GM18519 (cell line): ENCODE data around the gene HSPB7.
"Not testable (repeated sequence)": the region's sequence is repeated elsewhere in the genome, so short reads cannot be mapped to it uniquely, and the experiment has no call there.

Source experiments
- ATAC-seq: cut with Tn5 transposase; IDR thresholded peaks from one replicate; pipeline ENCODE4 v1.9.1; 2021; ENCODE audit warnings: mild to moderate bottlenecking, moderate library complexity; ENCODE audit not compliant: unreplicated experiment, low FRiP score

HSPB7 gene

DNA sequence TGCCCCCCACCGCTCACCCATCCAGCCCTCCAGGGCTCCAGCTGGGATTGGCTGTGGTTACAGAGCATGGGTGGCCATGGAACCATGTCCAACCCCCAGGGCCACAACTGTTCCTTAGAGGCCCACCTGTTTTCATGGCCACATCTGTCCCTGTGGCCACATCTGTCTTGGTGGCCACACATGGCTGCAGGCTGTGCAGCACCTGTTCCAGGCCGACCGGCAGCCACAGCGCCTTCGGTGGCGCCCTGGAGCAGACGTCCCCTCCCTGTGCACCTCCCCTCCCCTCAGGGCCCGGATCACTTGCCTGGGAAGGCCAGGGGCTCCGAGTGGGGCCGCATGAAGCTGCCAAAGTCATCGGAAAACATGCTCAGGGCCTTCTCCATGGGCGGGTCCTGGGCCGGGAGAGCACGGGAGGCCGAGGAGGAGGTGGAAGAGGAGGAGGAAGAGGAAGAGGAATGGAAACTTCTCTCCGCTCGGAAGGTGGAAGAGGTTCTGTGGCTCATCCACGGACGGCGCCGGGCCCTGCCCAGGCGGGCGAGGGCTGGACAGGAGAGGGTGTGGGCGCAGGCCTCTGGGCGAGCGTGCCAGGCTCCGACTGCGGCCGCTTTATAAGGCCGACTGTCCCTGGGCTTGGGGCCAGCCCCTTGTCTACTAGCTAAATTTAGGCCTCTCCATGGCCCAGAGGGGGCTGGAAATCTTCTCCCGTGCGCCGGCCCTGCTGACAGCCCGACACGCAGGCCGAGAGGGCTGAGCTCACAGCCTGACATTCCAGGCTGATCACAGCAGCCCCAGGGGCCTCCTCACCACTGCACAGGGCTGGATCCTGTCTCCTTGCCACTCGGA is at the start of gene HSPB7:
Gene HSPB7 (minus strand): TSS at position 583 of the 843 bp plus-strand sequence. CDS start 80 bp downstream, at position 503.
- no peak for ATAC-seq

DNA sequence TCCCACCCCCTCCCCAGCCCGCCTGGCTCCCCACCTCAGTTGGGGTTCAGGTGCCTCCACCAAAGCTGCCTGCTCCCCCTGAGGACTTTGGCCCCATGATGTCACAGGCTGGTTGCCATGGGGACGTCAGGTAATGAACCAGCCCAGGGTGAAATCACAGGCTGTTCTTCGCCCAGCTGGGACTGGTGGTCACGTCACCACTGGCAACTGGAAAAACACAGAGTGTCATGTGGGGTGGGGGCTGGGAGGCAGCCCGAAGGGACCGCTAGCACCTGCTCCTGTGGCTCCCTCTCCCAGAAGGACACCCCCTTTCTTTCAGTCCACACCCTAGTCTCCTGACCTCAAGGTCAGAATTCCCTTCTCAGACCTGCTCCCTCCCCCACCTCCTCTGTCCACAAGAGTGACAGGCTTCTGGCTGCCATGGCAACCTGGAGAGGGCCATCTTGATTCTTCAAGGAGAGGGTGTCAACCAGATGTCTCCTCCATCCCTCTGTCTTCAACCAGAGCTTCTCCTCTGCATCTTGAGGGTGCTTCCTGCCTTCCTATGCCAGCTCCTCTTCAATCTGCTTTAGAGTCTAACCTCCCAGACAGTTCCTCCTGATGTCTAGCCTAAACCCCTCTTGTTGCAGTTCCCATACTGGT is 49.4 kb upstream of the HSPB7 start:
- no peak for ATAC-seq

DNA sequence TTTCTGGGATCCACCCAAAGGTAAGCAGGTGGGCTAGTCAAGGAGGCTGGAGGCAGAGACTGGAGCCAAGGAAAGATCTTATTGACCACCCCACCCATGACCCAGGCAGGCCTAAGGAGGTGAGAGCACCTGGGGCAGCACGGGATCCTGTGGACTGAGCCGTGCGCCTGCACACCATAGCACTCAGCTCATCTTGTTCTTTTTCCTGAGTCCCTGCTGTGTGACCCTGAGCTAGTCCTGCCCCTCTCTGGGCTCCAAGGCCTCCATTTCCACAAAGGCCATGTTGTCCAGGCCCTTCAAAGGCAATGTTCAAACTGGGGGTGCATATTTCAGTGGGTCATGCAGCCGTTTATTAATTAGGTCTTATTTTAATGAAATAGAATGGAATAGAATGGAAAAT is 48.4 kb upstream of the HSPB7 start:
- ATAC-seq, result no peak

DNA sequence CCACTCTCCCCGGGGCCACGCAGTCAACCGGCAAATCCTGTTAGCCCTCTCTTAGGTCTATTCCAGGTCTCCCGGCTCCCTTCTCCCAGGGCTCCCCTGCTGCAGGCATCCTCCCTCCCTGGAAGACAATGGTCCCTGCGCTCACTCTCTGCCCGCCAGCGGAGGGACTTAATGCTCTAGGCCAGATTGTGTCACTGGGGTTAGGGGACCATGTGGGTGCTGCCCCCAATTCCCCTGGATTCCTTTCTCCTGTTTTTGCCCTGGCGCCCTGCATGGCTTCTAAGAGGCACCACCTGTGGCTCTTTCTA is 47.4 kb upstream of the HSPB7 start:
- no peak for ATAC-seq

DNA sequence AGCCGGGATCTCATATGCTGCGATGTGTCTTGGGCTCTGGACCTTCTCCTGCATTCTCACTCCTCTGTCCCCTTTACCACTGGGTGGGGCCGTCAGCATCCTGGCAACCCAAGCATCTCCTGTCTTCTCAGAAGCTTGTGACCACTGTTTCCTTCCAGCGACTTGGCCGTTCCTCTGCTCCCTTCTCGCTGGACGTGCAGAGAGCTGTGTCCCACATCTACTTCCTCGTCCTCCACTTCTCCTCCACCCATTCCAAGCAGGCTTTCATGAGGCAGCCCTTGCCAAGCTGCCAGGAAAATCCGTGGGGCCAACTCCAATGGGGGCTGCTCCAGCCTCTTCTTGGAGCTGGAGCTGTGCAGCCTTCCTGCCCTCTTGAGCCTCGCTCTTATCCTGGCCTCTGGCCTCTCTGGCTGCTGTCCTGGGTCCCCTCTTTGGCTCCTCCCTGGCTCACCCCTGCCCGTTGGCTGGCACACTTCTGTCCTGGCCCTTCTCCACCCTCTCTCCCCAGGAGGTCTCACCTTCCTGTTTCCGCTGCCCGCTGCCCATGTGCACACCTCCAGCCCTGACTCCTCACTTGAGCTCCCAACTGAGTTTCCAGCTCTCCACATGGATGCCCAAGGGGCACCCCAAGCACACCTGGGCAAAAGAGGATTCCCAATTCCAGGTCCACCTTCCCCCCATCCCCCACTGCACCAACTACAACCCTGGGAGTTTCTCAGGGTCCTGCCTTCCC is 46.9 kb upstream of the HSPB7 start:
- ATAC-seq, result no peak

DNA sequence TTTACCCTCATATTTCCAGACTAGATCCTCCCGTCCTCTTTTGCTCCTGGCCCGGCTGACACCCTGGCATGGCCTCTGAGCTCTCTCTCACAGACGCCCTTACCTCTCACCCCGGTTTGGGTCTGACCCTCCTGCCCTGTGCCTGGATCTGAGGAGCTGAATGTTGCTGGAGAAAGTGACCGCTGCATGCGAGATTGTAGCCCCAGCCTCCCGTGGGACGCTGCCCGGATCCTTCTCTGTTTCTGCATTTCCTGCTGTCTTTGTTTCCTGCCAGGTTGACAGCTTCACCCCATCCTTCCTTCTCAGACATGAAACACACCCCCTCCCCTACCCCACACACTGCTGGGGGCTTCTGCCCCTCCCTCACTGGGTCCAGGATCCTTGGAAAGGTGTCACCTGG is 46.1 kb upstream of the HSPB7 start:
- ATAC-seq, result no peak

DNA sequence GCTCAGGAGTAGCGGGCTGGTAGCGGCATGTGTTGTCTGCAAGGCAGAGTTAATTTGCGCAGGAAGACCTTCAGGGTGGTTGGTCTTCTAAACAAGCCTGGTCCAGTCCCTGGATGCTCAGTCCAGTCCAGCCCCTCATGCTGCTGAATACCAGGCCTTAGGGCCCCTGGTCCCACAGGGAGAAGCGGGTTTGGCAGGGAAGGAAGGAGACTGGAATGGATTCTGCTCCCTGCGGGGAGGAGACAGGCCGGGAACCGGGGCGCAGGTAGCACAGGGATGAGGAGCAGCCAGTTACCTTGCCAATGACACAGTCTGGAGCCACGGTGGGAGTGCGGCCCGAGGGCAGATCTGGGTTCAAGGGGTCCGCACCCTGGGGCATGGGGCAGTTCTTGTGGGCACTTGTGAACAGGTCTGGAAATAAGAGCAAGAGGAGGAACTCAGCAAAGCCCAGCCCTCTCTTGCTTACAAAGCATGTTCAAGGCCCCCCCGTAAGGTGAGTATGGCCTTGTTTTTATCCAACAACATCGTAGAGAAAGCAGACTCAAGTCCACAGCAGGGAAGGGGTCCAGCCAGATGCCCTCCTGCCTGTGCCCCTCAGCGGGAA is 45.5 kb upstream of the HSPB7 start:
- ATAC-seq, result no peak

DNA sequence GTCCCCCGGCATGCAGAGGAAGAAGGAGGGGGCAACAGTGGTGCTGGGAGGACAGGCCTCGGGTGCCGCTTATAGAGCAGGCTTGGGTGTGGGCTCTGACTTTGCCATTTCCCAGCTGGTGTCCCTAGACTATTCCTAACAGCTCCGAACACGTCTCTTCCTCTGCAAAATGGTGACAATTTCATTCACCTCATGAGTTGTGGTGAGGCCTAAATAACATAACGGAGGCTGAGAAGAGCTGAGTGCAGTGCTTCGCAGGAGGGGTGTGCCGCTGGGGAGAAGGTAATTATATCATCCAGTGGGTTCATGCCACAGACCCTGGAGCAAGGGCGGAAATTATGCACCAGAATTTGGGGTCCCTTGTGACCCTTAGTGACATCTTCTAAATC is 44.8 kb upstream of the HSPB7 start:
- not testable (repeated sequence) for ATAC-seq

DNA sequence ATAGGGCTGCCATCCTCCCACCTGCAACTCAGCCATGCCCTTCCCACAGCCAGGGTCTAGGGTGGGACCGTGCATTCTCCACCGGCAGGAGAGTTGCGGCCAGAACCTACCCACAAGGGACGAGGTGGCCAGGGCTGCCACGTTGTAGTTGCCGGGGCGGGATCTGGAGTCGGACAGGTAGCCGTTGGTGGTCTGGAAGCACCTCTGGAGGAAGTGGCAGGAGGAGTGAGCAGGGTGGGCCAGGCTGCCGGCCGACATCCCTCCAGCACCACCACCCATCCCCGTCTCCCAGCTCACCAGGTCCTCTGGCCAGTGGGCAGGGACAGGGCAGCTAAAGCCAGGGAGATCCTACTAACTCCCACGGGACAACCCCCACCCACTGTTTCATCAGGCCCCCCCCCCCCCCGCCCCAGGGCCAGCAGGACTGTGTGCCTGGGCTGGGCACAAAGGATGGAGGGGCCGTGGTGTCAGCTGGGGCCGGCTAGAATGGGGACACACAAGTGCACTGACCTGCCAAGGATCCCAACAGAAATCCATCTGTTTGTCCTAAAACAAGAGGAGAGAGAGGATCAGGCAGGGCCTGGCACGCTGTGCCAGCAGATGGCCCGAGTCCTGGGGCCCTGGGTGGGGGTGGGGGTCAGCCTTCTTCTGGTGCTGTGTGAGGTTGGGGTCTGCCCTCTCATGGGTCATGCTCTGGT is 44.3 kb upstream of the HSPB7 start:
- not testable (repeated sequence) for ATAC-seq

DNA sequence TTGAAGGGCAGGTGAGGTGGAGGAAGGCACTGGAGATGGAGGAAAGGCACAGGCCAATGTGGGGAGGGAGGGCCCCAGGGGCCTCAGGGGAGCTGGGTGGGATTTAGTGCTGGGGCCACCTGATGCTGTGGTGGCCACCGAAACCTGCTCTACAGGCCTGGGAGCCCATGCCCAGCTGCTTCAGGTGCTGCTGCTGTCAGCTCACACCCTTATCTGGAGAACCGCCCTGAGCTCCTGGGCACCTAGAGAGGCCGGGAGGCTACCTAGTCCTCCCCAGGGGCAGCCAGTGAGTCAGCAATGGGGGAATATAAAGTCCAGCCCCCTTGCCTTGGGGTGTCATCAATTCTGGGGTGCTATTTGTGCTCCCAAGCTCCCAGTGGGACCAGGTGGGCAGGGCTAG is 43.4 kb upstream of the HSPB7 start:
- no peak for ATAC-seq

DNA sequence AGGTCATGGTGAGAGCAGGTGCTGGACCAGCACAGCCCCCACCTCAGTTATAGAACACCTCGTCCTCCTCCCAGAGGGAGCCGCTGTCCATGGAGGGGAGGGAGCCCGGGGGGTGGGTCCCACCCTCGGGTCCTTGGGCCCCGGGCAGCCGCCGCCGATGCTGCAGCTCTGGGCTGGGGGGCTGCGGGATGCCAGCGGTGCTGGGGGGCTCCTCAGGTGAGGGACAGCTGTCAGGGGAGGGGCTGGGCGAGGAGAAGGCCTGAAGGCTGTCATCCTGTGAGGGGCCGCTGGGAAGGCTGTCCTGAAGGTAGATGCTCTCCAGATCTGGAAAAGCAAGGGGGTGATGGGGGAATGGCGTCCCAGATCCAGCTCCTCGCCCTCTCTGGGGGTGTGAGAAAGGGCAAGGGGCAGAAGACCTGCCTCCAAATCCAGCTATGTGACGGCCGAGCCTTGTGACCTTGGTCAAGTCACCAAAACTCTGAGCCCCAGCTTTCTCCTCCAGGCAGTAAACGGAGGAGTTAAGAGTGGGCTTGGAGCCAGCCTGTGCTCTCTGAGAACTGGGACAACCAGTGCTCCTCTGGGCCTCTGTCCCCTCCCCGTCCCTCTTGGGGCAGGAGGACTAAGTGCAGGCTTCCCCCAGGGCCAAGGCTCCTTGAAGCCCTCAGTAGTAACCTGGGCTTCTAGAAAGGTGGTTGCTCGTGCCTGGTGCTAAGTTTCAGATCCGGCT is 40.7 kb upstream of the HSPB7 start:
- ATAC-seq, result not testable (repeated sequence)

DNA sequence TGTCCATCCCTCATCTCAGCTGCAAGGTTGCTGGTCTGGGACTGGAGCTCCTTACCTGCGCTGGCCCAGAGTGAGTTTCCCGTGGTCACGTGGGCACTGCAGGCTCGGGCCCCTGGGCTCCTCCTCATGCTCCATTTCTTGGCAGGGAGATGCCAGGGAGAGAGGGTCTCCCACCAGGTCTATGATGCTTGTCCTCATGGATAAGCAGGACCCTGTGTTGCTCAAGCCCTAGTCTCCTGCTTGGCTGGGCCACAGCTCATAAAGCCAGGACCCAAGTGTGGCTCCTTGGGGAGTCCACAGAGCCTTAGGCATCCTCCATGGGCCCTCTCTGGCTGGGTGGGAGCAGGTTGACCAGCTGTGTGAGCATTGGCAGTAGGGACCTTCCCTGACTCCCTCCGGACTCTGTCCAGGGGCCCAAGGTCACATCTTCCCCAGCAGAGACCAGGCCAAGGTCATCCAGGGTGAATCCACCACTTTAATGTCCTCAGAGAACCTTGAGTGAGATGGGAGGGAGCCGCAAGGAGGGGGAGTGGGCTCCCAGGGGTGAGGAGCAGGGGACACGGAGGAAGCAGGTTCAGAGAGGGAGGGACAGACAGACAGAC is 39.6 kb upstream of the HSPB7 start:
- not testable (repeated sequence) for ATAC-seq

DNA sequence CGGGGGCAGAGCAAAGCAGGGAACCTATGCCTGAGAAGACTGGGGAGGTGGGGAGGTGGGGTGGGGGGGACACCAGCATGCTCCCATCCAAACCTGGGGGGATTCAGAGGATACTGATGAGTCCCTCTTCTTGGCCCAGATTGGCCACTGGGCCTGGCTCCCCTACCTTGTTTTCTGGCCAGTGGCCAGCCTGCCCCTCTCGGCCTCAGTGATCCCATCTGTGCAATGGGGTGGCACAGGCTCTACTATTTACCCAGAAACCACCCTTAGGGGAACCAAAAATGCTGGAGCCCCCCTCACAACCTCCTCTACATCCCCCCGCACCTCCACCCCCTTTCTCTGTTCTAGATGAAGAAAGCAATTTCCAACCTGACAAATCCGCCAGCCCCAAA is 38.7 kb upstream of the HSPB7 start:
- not testable (repeated sequence) for ATAC-seq

DNA sequence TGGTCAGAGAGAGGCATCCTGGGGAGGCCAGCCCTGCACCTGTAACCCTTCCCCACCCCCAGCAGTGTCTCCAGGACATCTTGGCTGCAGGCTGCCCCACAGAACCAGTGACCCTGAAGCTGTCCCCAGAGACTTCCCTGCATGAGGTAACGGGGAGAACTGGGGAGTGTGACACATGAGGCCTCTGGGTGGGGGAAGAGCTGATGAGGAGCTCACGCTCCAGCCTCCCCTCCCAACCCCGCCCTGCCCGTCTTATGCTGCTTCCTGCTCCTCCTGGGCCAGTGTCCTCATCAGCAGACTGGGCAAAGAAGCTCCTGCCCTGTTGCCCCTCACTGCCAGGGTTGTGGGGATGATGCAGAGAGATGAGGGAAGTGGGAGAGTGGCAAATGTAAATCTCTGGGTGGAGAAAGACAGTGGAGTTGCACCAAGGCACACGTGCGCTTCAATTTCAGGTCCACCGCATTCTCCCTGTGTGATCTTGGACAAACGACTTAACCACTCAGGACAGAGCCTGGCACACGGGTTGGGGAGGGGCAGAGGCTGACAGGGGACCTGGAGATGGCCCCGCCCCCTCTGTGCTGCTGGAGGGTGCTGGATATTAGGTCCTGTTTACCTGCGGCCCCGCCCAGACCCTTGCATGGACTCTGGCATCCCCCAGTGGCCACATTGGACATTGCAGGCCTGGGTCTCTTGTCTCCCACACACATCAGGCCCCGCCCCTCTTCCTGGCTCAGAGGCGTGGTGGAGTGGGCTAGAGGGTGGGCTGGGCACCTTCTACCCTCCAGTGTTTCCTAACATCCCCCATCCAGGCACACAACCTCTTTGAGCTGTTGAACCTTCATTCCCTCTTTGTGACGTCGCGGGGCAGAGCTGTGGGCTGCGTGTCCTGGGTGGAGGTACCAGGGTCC is 38.0 kb upstream of the HSPB7 start:
- no peak for ATAC-seq

DNA sequence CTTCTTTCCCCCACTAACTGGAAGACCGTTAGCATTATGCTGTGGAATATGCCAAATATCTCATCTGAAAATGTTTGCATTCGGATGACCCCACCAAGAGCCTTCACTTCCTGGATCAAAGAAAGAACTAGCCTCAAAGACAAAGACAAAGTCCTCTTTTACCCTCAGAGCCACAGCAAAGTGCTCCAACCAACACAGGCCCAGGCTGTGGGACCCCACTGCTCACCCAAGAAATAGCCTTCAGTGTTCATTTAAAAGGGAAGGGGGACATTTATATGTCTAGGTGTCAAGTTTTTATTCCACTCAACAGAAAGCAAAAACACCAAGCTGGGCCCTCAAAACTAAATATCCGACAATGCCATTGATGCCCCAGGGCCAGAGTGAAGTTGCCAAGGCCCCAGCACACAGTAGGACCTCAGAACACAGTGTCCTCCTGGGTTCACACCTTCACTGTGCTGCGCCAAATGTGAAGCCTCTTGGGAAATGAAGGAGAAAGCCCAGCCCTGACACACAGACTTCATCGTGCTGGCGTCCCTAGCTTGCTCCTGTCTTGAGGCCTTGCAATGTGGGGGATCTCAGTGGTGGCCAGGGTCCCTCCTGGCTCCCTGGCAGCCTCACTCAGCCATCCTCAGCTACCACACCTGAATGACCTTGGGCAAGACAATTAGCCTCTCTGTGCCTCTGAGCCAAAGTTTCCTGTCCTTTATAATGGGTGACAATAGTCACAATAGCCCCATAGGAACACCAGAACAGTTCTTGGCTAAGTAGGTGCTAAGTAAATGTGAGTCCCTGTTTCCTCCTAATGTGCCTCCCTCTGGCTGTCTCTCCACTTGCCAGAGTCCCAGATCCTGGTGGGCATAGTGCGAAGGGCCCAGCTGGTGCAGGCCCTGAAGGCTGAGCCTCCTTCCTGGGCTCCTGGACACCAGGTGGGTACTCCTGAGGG is 37.0 kb upstream of the HSPB7 start:
- ATAC-seq, result no peak

DNA sequence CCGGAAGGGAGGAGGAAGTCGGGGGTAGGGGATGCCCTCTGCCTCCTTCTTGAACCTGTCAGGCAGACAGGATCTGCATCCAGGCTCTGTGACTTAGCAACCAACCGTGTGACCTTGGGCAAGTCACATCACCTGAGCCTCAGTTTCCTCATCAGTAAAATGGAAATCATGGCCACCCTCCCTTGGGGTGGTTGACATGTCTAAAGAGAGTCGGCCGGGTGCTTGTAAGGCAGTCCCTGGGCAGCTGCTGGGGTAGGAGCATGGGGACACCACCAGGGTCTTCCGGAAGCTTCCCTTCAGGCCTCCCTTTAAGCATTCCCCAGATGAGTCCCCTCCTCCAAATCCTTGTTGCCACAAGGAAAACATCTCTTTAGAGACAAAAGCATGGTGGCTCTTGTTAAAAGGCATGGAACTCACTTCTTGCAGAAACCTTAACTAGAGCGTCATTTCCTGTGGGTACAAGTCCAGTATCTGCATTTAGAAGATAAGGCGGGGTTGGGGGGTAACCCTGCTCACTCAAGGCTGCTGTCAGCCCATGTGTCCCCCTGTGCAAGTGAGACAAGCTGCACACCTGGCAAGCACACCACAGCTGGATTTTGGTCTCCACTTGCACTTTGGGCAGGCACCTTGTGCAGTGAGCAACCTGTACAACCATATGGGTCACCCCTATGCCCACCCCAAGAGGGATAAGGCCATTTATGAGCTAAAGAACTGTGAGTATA is 36.1 kb upstream of the HSPB7 start:
- ATAC-seq, result no peak

DNA sequence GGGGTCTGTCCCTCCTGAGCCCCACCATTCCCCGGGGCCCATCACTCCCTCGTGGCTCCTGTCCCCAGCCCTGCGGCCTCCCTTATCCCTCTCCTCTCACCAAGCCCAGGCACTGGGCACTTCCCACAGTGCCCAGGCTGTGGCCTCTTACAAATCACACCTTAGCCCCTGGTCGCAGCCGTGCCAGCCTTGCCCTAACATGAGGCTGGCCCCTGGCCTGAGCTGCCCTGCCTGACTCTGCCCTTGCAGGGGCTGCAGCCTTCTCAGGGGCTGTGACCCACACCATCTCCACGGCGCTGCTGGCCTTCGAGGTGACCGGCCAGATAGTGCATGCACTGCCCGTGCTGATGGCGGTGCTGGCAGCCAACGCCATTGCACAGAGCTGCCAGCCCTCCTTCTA is 34.1 kb upstream of the HSPB7 start:
- ATAC-seq, result not testable (repeated sequence)
